ENCODE data around the gene ADAMTS1.

The ADAMTS1 gene

DNA sequence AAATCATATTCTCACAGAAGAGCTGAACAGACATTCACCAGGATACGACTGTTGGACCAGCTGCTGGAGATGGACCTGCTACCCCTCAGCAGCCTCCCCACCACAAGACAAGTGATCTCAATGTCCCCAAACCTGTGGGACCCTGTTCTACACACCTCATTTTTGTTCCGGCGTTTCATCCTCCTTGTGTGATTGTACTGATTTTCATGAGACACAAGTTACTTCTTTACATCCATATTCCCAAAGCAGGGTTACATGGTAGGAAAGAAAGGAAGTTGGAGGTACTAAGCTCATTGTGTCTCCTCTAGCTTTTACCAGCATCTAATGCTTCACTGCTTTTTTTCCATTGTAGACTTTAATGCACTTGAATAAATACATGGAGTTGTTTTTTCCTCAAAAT lies 8.7 kb downstream of the ADAMTS1 start:
- H3K4me1 ChIP-seq (ENCODE audit: control insufficient read depth in 1 of 2, insufficient read depth in 2 of 2, low read length in 2 of 2) = no peaks in the 10 kb centered on the region
- no peak overlapping the region for H3K27ac ChIP-seq (ENCODE audit: low read depth, low read length)
- peaks cover 0 to 5% of the 10 kb centered on the region in 2 donors for H3K36me3 ChIP-seq (ENCODE audit: control insufficient read depth in 1 of 2, insufficient read depth in 2 of 2, low read length in 2 of 2)
- H3K27me3 ChIP-seq (ENCODE audit: control insufficient read depth in 1 of 2, insufficient read depth in 2 of 2, low read length in 2 of 2) = no peaks in the 10 kb centered on the region
- no peaks in the 10 kb centered on the region for H3K9me3 ChIP-seq (ENCODE audit: control insufficient read depth in 1 of 2, low read length in 2 of 2)
- H3K9ac ChIP-seq (ENCODE audit: low read depth in 1 of 2, low read length in 2 of 2) = no peak overlapping the region
- H3K4me3 ChIP-seq (ENCODE audit: low read depth in 1 of 2, low read length in 2 of 2) = no peak overlapping the region

DNA sequence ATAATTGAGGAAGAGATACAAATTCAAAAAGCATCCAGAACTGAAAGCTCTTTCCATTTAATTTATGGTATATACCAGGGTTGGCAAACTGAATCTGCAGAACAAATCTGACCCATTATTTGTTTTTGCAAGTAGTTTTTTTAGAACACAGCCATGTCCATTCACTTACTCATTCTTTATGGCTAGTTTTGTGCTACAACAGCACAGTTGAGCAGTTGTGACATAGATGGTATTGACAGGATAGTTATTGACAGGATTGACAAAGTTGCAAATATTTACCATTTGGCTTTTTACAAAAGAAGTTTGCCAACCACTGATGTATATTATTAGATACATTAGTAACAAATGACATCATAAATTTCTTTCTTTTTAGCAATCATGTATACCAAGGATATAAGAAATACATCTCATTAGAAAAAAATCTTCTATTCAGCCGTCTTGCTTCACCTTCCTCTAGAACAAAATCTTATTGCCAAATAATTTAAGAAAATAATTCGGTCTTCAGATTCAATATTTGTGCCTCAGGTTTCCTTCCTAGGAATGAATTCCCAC lies 9.4 kb downstream of the ADAMTS1 start:
- no peaks in the 10 kb centered on the region for H3K4me1 ChIP-seq (ENCODE audit: control insufficient read depth in 1 of 2, insufficient read depth in 2 of 2, low read length in 2 of 2)

DNA sequence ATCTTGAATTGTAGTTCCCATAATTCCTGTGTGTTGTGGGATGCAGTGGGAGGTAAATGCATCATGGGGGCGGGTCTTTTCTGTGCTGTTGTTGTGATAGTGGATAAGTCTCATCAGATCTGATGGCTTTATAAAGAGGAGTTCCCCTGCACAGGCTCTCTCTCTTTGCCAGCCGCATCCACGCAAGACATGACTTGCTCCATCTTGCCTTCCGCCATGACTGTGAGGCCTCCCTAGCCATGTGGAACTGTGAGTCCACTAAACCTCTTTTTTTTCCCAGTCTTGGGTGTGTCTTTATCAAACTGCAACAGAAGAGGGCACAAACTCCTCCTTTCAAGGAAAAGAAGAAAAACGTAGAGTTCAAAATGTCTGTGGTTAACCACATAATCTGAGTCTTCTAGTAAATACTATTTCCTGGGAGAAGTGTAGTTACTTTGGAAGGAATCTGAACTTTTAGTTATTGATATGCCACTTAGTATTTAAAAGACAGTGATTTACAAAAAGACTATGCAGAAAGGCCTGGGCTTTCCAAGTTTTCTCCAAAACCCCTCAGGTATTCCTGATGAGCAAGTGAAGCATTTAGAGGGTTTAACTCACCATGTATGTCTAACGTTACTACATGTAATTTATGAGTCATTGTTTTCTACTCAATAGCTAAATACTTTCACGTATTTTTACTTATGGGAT lies 10.0 kb downstream of the ADAMTS1 start:
- Histone ChIP-seq H3K27me3 (ENCODE audit: control insufficient read depth in 1 of 2, insufficient read depth in 2 of 2, low read length in 2 of 2) (no peaks in the 10 kb centered on the region), H3K9ac (ENCODE audit: low read depth in 1 of 2, low read length in 2 of 2) (no peak overlapping the region), H3K36me3 (ENCODE audit: control insufficient read depth in 1 of 2, insufficient read depth in 2 of 2, low read length in 2 of 2) (peaks cover 0 to 5% of the 10 kb centered on the region in 2 donors), H3K4me1 (ENCODE audit: control insufficient read depth in 1 of 2, insufficient read depth in 2 of 2, low read length in 2 of 2) (no peaks in the 10 kb centered on the region), H3K9me3 (ENCODE audit: control insufficient read depth in 1 of 2, low read length in 2 of 2) (no peaks in the 10 kb centered on the region), H3K27ac (ENCODE audit: low read depth, low read length) (no peak overlapping the region), H3K4me3 (ENCODE audit: low read depth in 1 of 2, low read length in 2 of 2) (no peak overlapping the region)

More for the DNA sequence above, 9.4 kb downstream of the ADAMTS1 start:
- no peak overlapping the region for H3K9ac ChIP-seq (ENCODE audit: low read depth in 1 of 2, low read length in 2 of 2)
- peaks cover 0 to 5% of the 10 kb centered on the region in 2 donors for H3K36me3 ChIP-seq (ENCODE audit: control insufficient read depth in 1 of 2, insufficient read depth in 2 of 2, low read length in 2 of 2)
- H3K27me3 ChIP-seq (ENCODE audit: control insufficient read depth in 1 of 2, insufficient read depth in 2 of 2, low read length in 2 of 2) = no peaks in the 10 kb centered on the region
- H3K9me3 ChIP-seq (ENCODE audit: control insufficient read depth in 1 of 2, low read length in 2 of 2) = no peaks in the 10 kb centered on the region
- no peak overlapping the region for H3K27ac ChIP-seq (ENCODE audit: low read depth, low read length)
- no peak overlapping the region for H3K4me3 ChIP-seq (ENCODE audit: low read depth in 1 of 2, low read length in 2 of 2)

DNA sequence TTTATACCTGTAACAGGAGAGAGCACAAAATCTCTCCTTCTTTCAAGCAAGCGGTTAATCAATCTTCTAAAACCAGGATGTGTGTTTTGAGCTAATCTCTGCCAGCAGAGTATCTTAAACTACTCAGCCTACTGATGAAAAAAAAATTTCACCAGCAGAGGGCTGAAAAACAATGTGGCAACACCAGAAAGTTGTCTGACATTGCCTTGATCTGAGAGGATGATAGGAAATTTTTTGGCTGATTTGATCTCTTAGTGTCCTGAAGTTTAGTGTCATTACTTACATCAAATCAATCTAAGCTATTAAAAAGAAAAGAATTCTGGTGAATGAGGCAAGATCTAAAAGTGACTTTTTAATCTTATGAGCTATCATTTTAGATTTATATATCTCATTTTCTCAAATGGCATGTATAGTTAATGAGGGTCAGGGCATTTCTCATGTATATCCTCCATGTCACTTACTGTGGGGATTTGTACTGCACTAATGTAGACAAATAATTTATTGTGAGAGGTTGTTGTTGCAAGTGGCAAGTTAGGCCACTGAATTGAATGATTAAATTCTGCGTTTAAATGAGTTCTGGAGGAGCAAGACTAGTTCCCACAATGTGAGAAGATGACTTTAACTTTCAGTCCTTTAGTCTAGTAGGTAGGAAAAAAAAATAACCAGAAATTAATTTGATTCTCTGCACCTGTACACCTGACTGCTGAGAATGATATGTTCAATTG lies 10.9 kb downstream of the ADAMTS1 start:
- Histone ChIP-seq H3K27ac (ENCODE audit: low read depth, low read length) (no peak overlapping the region), H3K4me1 (ENCODE audit: control insufficient read depth in 1 of 2, insufficient read depth in 2 of 2, low read length in 2 of 2) (no peaks in the 10 kb centered on the region), H3K9me3 (ENCODE audit: control insufficient read depth in 1 of 2, low read length in 2 of 2) (no peaks in the 10 kb centered on the region), H3K9ac (ENCODE audit: low read depth in 1 of 2, low read length in 2 of 2) (no peak overlapping the region), H3K27me3 (ENCODE audit: control insufficient read depth in 1 of 2, insufficient read depth in 2 of 2, low read length in 2 of 2) (no peaks in the 10 kb centered on the region), H3K4me3 (ENCODE audit: low read depth in 1 of 2, low read length in 2 of 2) (no peak overlapping the region), H3K36me3 (ENCODE audit: control insufficient read depth in 1 of 2, insufficient read depth in 2 of 2, low read length in 2 of 2) (peaks cover 0 to 3% of the 10 kb centered on the region in 2 donors)

DNA sequence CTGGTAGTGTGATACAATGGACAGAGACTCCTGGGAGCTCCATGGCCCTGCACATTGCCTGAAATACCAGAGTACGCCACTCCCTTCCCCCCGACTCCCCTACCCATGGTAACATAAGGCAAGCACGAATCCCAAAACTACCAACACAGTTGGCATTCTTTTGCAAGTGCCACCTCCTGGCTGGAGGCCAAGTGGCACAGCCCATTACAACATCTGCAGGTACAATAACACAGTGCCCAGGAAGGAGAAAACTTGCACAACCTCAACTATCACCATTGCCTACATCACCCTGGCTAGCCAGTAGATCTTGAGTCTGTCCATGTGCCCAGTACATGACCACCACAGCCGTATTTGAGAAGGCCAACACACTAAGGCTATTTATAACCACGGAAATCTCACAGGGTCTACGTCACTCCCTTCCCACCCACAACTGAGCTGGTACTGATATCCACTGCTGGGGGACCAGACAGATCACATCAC lies 11.7 kb downstream of the ADAMTS1 start:
- Histone ChIP-seq H3K9ac (ENCODE audit: low read depth in 1 of 2, low read length in 2 of 2) (no peak overlapping the region), H3K27ac (ENCODE audit: low read depth, low read length) (no peak overlapping the region), H3K36me3 (ENCODE audit: control insufficient read depth in 1 of 2, insufficient read depth in 2 of 2, low read length in 2 of 2) (peaks cover 0 to 3% of the 10 kb centered on the region in 2 donors), H3K4me3 (ENCODE audit: low read depth in 1 of 2, low read length in 2 of 2) (no peak overlapping the region), H3K27me3 (ENCODE audit: control insufficient read depth in 1 of 2, insufficient read depth in 2 of 2, low read length in 2 of 2) (no peaks in the 10 kb centered on the region), H3K4me1 (ENCODE audit: control insufficient read depth in 1 of 2, insufficient read depth in 2 of 2, low read length in 2 of 2) (no peaks in the 10 kb centered on the region), H3K9me3 (ENCODE audit: control insufficient read depth in 1 of 2, low read length in 2 of 2) (no peaks in the 10 kb centered on the region)

DNA sequence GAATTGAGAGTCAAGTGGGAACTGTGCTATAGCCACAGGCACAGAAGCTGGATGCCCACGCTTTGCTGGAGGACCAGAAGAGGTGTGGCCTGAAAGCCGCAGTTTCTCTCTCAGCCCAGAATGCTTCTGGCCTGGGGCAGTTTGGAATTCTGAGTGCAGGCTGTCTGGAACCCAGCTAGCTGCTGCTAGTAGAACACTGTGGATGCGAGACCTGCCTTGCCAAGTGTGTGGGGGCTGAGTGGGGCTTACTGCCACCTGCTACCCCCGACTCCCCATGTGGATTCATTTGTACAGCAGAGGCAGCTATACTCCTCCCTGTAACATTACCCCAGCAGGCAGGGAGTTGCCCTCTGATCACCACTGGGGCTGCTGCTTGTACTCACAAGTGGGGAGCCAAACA lies 12.2 kb downstream of the ADAMTS1 start:
- Histone ChIP-seq H3K9ac (ENCODE audit: low read depth in 1 of 2, low read length in 2 of 2) (no peak overlapping the region), H3K9me3 (ENCODE audit: control insufficient read depth in 1 of 2, low read length in 2 of 2) (no peaks in the 10 kb centered on the region), H3K27me3 (ENCODE audit: control insufficient read depth in 1 of 2, insufficient read depth in 2 of 2, low read length in 2 of 2) (no peaks in the 10 kb centered on the region), H3K27ac (ENCODE audit: low read depth, low read length) (no peak overlapping the region), H3K4me1 (ENCODE audit: control insufficient read depth in 1 of 2, insufficient read depth in 2 of 2, low read length in 2 of 2) (no peaks in the 10 kb centered on the region), H3K4me3 (ENCODE audit: low read depth in 1 of 2, low read length in 2 of 2) (no peak overlapping the region), H3K36me3 (ENCODE audit: control insufficient read depth in 1 of 2, insufficient read depth in 2 of 2, low read length in 2 of 2) (peaks cover 0 to 3% of the 10 kb centered on the region in 2 donors)

DNA sequence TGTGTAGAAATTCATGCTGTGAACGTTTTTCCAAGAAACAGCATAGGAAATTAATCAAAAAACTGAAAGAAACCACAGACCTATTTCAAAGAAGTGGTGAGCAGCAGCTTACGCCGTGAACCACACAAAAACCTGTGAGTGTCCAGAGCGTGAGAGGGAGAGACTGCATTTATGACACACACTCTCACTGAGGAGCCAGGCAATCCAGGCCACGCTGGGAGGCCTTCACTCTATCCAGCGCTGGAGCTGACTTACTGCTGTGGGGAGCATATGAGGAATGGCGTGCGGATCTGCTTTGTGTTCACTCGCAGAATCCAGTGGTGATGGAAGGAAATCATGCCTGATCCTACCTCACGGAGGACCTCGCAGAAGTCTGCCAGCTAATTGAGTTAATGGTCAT lies 12.7 kb downstream of the ADAMTS1 start:
- H3K9me3 ChIP-seq (ENCODE audit: control insufficient read depth in 1 of 2, low read length in 2 of 2) = no peaks in the 10 kb centered on the region
- H3K36me3 ChIP-seq (ENCODE audit: control insufficient read depth in 1 of 2, insufficient read depth in 2 of 2, low read length in 2 of 2) = peaks cover 0 to 1% of the 10 kb centered on the region in 2 donors
- H3K4me1 ChIP-seq (ENCODE audit: control insufficient read depth in 1 of 2, insufficient read depth in 2 of 2, low read length in 2 of 2) = no peaks in the 10 kb centered on the region
- H3K9ac ChIP-seq (ENCODE audit: low read depth in 1 of 2, low read length in 2 of 2) = no peak overlapping the region
- no peak overlapping the region for H3K27ac ChIP-seq (ENCODE audit: low read depth, low read length)
- no peak overlapping the region for H3K4me3 ChIP-seq (ENCODE audit: low read depth in 1 of 2, low read length in 2 of 2)
- no peaks in the 10 kb centered on the region for H3K27me3 ChIP-seq (ENCODE audit: control insufficient read depth in 1 of 2, insufficient read depth in 2 of 2, low read length in 2 of 2)

DNA sequence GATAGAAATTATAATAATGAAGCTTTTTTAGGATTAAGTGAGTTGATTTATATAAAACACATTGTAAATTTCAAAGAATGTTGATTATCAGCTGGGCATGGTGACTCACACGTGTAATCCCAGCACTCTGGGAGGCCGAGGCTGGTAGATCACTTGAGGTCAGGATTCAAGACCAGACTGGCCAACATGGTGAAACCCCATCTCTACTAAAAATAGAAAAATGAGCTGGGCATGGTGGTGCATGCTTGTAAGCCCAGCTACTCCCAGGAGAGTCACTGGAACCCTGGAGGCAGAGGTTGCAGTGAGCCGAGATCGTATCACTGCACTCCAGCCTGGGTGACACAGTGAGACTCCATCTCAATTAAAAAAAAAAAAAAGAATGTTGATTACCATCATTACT lies 18.4 kb downstream of the ADAMTS1 start:
- Histone ChIP-seq H3K27me3 (ENCODE audit: control insufficient read depth in 1 of 2, insufficient read depth in 2 of 2, low read length in 2 of 2) (no peaks in the 10 kb centered on the region), H3K27ac (ENCODE audit: low read depth, low read length) (no peak overlapping the region), H3K4me1 (ENCODE audit: control insufficient read depth in 1 of 2, insufficient read depth in 2 of 2, low read length in 2 of 2) (no peaks in the 10 kb centered on the region), H3K9me3 (ENCODE audit: control insufficient read depth in 1 of 2, low read length in 2 of 2) (no peaks in the 10 kb centered on the region), H3K9ac (ENCODE audit: low read depth in 1 of 2, low read length in 2 of 2) (no peak overlapping the region), H3K36me3 (ENCODE audit: control insufficient read depth in 1 of 2, insufficient read depth in 2 of 2, low read length in 2 of 2) (no peaks in the 10 kb centered on the region), H3K4me3 (ENCODE audit: low read depth in 1 of 2, low read length in 2 of 2) (no peak overlapping the region)

DNA sequence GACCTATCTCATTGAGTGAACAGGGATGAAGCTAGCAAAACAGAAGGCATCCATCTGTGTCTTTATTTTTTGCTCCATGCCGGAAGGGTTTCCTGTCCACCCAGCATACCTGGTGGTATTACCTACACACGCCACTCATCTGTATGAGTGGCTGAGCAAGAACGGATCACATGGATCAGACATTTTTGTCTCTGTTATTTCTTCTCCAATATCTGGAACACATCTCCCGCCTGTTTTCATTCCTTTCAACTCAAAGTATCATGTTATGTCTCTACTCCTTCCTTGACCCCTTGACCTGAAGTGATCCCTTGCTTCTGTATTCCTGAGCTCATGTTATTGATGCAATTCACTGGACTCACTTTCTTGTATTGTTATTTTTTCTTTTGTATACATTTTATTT lies 24.7 kb downstream of the ADAMTS1 start:
- H3K27me3 ChIP-seq (ENCODE audit: control insufficient read depth in 1 of 2, insufficient read depth in 2 of 2, low read length in 2 of 2) = no peaks in the 10 kb centered on the region
- H3K9me3 ChIP-seq (ENCODE audit: control insufficient read depth in 1 of 2, low read length in 2 of 2) = no peaks in the 10 kb centered on the region
- H3K9ac ChIP-seq (ENCODE audit: low read depth in 1 of 2, low read length in 2 of 2) = no peak overlapping the region
- H3K27ac ChIP-seq (ENCODE audit: low read depth, low read length) = no peak overlapping the region
- no peaks in the 10 kb centered on the region for H3K36me3 ChIP-seq (ENCODE audit: control insufficient read depth in 1 of 2, insufficient read depth in 2 of 2, low read length in 2 of 2)
- H3K4me1 ChIP-seq (ENCODE audit: control insufficient read depth in 1 of 2, insufficient read depth in 2 of 2, low read length in 2 of 2) = no peaks in the 10 kb centered on the region
- H3K4me3 ChIP-seq (ENCODE audit: low read depth in 1 of 2, low read length in 2 of 2) = no peak overlapping the region

DNA sequence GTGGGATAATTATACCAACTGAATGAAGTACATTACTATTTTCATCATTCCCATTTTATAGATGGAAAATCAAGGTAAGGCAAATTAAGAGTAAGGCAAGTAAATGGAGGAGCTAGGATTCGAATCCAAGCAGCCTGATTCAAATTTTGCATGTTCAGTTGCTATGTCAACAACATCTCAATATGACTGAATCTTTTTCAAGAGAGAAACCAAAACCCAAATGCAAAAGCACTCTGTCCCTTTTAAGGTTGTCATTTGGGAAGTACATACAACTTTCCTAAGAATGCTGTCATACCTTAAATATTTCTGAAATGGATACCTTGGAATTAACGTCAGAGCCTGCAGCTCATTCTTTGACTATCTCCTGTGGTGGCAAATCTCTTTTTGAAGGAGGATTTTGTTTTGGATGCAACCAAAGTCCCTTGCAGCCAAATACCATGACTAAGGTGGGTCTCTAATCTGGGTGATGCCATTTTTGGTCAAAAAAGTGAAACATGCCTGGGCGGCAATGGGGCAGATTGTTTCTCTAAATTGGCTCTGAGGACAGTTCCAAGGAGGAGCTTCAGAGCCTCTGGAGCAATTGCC lies 25.4 kb downstream of the ADAMTS1 start:
- H3K36me3 ChIP-seq (ENCODE audit: control insufficient read depth in 1 of 2, insufficient read depth in 2 of 2, low read length in 2 of 2) = no peaks in the 10 kb centered on the region
- no peak overlapping the region for H3K27ac ChIP-seq (ENCODE audit: low read depth, low read length)
- no peaks in the 10 kb centered on the region for H3K9me3 ChIP-seq (ENCODE audit: control insufficient read depth in 1 of 2, low read length in 2 of 2)
- no peaks in the 10 kb centered on the region for H3K4me1 ChIP-seq (ENCODE audit: control insufficient read depth in 1 of 2, insufficient read depth in 2 of 2, low read length in 2 of 2)
- no peak overlapping the region for H3K9ac ChIP-seq (ENCODE audit: low read depth in 1 of 2, low read length in 2 of 2)
- no peaks in the 10 kb centered on the region for H3K27me3 ChIP-seq (ENCODE audit: control insufficient read depth in 1 of 2, insufficient read depth in 2 of 2, low read length in 2 of 2)
- no peak overlapping the region for H3K4me3 ChIP-seq (ENCODE audit: low read depth in 1 of 2, low read length in 2 of 2)
